KOPT-K1 (cell line): Measurements from ENCODE around the gene RPTOR.
A peak's percentile ranks its signal among the peaks of the same experiment; 100 is the strongest.
"Not testable (repeated sequence)": the region's sequence is repeated elsewhere in the genome, so short reads cannot be mapped to it uniquely, and the experiment has no call there.

ENCODE experiments used
- H3K27ac ChIP-seq: fragments of 200-600 bp; sonication (generic); 2 replicates; pipeline ENCODE4 v1.5.1; 2016; ENCODE audit warnings: antibody characterized with exemption, mild to moderate bottlenecking, low read depth, low read length; ENCODE audit not compliant: poor library complexity, severe bottlenecking
- H3K36me3 ChIP-seq: fragments of 200-600 bp; sonication (generic); 2 replicates; pipeline ENCODE4 v1.5.1; 2017; ENCODE audit warnings: antibody characterized with exemption, mild to moderate bottlenecking, low read length, moderate library complexity; ENCODE audit not compliant: insufficient read depth
- H3K9me3 ChIP-seq: fragments of 200-600 bp; sonication (generic); 2 replicates; pipeline ENCODE4 v1.5.1; 2017; ENCODE audit warnings: antibody characterized with exemption, low read length, mild to moderate bottlenecking; ENCODE audit not compliant: insufficient read depth, poor library complexity, severe bottlenecking

RPTOR gene

GRCh38 chr17:80762076-80762475, 217.4 kb downstream of the RPTOR start:
- peaks cover 30% of the 10 kb centered on the region for H3K36me3 ChIP-seq
- peak overlapping the region; percentile 92 for H3K27ac ChIP-seq
- no peaks in the 10 kb centered on the region for H3K9me3 ChIP-seq

GRCh38 chr17:80763293-80763867, 218.7 kb downstream of the RPTOR start:
- Histone ChIP-seq H3K27ac (peak overlapping the region; percentile 92), H3K9me3 (no peaks in the 10 kb centered on the region), H3K36me3 (peaks cover 21% of the 10 kb centered on the region)

GRCh38 chr17:80764627-80765145, 220.0 kb downstream of the RPTOR start:
- H3K27ac ChIP-seq, result peak overlapping the region; percentile 99
- not testable (repeated sequence) for H3K9me3 ChIP-seq
- H3K36me3 ChIP-seq, result peaks cover 25% of the 10 kb centered on the region

- H3K27ac ChIP-seq, result peak overlapping the region; percentile 99
- H3K9me3 ChIP-seq, result no peaks in the 10 kb centered on the region
- H3K36me3 ChIP-seq, result peaks cover 25% of the 10 kb centered on the region
Measured at GRCh38 chr17:80765241-80765961, 220.8 kb downstream of the RPTOR start.

DNA sequence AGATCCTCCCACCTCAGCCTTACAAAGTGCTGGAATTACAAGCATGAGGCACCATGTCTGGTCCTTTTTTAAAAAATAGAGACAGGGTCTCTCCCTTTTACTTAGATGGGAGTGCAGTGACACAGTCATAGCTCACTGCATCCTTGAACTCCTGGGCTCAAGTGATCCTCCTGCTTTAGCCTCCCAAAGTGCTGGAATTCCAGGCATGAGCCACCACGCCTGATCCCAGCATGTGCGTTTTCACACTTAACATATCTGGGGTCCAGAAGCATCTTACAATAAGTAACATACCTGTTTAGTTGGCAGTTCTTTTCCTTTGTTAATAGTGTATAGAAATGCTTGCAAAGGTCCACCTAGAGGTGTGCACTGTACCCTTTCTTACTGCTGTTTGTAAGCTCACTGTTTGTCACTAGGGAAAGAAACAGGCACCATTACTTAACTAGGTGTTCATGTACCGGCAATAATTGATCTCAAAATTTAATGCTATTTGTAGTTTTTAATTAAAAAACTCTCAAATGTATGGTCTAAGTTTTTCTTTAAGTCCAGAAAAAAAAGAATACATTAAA, 221.7 kb downstream of the RPTOR start:
- H3K27ac ChIP-seq, result peak overlapping the region; percentile 99

GRCh38 chr17:80768389-80768788, 223.8 kb downstream of the RPTOR start:
- H3K9me3 ChIP-seq, result no peaks in the 10 kb centered on the region

More for the DNA sequence above, 221.7 kb downstream of the RPTOR start:
- Histone ChIP-seq H3K9me3 (no peaks in the 10 kb centered on the region), H3K36me3 (peaks cover 25% of the 10 kb centered on the region)

GRCh38 chr17:80768936-80769335, 224.3 kb downstream of the RPTOR start:
- Histone ChIP-seq H3K27ac (peak overlapping the region; percentile 99), H3K9me3 (no peaks in the 10 kb centered on the region), H3K36me3 (peaks cover 25% of the 10 kb centered on the region)

More at GRCh38 chr17:80768389-80768788, 223.8 kb downstream of the RPTOR start:
- H3K27ac ChIP-seq, result peak overlapping the region; percentile 99
- peaks cover 25% of the 10 kb centered on the region for H3K36me3 ChIP-seq

GRCh38 chr17:80769516-80769915, 224.9 kb downstream of the RPTOR start:
- H3K27ac ChIP-seq, result peak overlapping the region; percentile 99
- H3K9me3 ChIP-seq, result no peaks in the 10 kb centered on the region
- H3K36me3 ChIP-seq, result peaks cover 25% of the 10 kb centered on the region

GRCh38 chr17:80769936-80770625, 225.4 kb downstream of the RPTOR start:
- Histone ChIP-seq H3K9me3 (no peaks in the 10 kb centered on the region), H3K27ac (peak overlapping the region; percentile 99), H3K36me3 (peaks cover 24% of the 10 kb centered on the region)

DNA sequence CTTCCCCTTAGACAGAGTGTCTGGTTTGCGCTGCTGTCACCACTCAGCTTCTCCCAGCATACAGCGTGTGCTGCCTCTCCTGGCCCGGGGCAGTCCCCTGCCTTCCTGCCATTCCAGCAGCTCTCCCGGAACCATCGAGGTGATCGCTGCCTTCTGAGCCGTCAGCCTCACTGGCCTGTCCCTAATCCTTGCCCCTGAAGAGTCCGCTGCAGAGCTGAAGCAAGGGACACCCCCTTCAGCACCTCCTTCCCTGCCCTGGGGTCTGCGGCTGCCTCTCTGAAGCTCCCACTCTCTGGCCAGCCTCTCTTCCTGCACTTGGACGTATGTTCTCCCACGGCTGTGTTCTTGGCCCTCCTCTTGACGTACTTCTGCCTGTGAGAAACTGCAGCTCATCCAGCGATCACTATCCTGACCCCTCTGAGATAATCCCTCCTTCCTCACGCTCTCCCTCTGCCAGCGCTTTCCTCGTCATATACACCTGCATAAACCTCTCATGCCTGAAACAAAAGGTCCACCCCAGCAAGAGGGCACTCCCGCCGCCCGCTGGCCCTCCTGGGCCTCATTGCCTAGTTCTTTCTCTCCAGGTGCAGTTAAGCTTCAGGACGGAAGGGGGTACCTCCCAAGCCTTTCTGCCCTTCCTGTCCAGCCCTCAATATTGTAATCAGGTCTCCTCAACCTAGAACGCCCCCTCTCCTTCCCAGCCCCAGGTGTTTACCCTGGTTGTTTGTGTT, 226.4 kb downstream of the RPTOR start:
- Histone ChIP-seq H3K36me3 (peaks cover 15% of the 10 kb centered on the region), H3K9me3 (no peaks in the 10 kb centered on the region), H3K27ac (peak overlapping the region; percentile 99)

DNA sequence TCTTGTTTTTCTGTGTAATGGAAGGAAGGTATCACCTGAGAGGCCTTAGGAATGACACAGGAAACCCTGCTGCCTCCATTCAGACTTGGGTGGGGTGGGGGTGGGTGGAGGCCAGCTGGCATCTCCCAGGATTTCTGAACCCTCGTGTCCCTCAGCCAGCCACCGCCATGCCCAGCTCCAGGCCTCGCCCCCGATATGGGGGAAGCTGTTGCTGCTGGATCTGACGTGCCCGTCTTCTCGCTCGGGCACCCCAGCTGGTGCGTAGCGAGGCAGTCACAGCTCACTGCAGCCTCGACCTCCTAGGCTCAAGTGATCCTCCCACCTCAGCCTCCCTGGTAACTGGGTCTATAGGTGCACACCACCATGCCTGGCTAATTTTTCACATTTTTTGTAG, 227.0 kb downstream of the RPTOR start:
- Histone ChIP-seq H3K9me3 (no peaks in the 10 kb centered on the region), H3K36me3 (peaks cover 15% of the 10 kb centered on the region), H3K27ac (peak overlapping the region; percentile 99)

DNA sequence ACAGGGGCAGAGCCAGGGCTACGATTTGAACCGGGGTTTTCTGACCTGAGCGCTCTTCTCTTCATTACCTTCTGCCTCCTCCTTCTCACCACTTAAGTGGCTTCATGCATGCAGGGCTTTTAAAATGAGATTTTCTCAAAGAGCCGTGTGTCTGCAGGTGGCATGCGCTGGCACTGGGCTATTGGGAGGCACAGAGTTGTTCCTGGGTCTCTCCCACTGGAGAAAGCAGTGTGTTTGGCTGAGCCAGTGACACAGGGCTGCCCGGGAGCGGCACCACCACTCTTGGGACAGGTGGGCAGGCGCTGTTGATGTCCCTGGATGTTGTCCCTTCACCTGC, 228.2 kb downstream of the RPTOR start:
- peak overlapping the region; percentile 99 for H3K27ac ChIP-seq

GRCh38 chr17:80773243-80773991, 228.8 kb downstream of the RPTOR start:
- Histone ChIP-seq H3K36me3 (peaks cover 29% of the 10 kb centered on the region), H3K9me3 (no peaks in the 10 kb centered on the region), H3K27ac (peak overlapping the region; percentile 99)

More for the DNA sequence above, 228.2 kb downstream of the RPTOR start:
- Histone ChIP-seq H3K9me3 (no peaks in the 10 kb centered on the region), H3K36me3 (peaks cover 28% of the 10 kb centered on the region)

DNA sequence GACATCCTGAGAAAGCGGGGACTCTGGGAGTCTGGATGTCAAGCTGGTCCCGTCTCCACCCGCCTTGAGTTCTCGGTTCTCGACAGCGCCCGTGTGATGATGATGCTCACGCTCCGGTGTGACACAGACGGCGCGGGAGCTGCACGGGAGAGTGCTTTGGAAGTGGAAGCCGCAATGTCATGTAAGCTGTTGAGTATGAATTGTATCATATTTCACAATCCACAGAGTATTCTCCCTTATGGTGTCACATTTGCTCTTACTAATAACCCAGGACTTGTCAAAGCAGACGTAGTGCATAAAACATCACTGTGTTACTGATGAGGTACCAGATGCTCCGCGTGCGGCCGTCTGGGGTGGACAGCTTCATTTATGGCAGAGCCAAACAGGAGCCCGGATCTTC, 229.5 kb downstream of the RPTOR start:
- Histone ChIP-seq H3K9me3 (no peaks in the 10 kb centered on the region), H3K27ac (peak overlapping the region; percentile 99), H3K36me3 (peaks cover 36% of the 10 kb centered on the region)
